Lower lobe of right lung (tissue), 2 donors: Measurements from ENCODE around the gene VDR. TPM values are rescaled to one million over a fixed set of nuclear protein-coding genes. Genes with fewer than 3 reads are reported as not detected.
A peak's percentile ranks its signal among the peaks of the same experiment; 100 is the strongest.

Experiments
- ATAC-seq, 2 donors: fragments of 200-7000 bp; cut with Tn5 transposase; one replicate each; pipeline ENCODE4 v1.9.1; 2020 to 2022; ENCODE audit warnings: mild to moderate bottlenecking in 2 of 2, moderate library complexity in 2 of 2
- DNase-seq: peaks from one replicate; pipeline ENCODE4 v3.0.0-alpha.2; 2020
- H3K27ac ChIP-seq: fragments of 200-600 bp; one replicate; pipeline ENCODE4 v1.8.0; 2022
- H3K27me3 ChIP-seq: fragments of 200-600 bp; one replicate; pipeline ENCODE4 v1.8.0; 2022; ENCODE audit warnings: low read depth
- H3K36me3 ChIP-seq: fragments of 200-600 bp; one replicate; pipeline ENCODE4 v1.8.0; 2022; ENCODE audit warnings: mild to moderate bottlenecking
- H3K4me1 ChIP-seq: fragments of 200-600 bp; one replicate; pipeline ENCODE4 v1.8.0; 2022
- H3K4me3 ChIP-seq: fragments of 200-600 bp; one replicate; pipeline ENCODE4 v1.8.0; 2022; ENCODE audit warnings: mild to moderate bottlenecking
- H3K9me3 ChIP-seq: fragments of 200-600 bp; one replicate; pipeline ENCODE4 v1.8.0; 2022
- intact Hi-C: fragments of 100-400 bp; cut with DNase I; formaldehyde crosslinking; loops from one replicate; pipeline ENCODE4 v1.11.0; 2022
- total RNA-seq: library from RNA; stranded (reverse); fragmentation: NEBNext Ultra II Directional; extraction: Animal tissue kit (Norgen Biotek cat#: 25700); gene quantifications from one replicate; pipeline ENCODE4 v1.2.1, GENCODE V29; 2021
- TF ChIP-seq, protein P1 (sequence below): fragments of 200-600 bp; IDR thresholded peaks from one replicate; pipeline ENCODE4 v1.8.0; 2022; ENCODE audit warnings: antibody characterized with exemption, mild to moderate bottlenecking
- donor health status: DM: no; HTN: yes; CAD: no; lungs with severe emphysema.

VDR gene
- total RNA-seq, 1 donor from 2014 or later, result 24.3 TPM

DNA sequence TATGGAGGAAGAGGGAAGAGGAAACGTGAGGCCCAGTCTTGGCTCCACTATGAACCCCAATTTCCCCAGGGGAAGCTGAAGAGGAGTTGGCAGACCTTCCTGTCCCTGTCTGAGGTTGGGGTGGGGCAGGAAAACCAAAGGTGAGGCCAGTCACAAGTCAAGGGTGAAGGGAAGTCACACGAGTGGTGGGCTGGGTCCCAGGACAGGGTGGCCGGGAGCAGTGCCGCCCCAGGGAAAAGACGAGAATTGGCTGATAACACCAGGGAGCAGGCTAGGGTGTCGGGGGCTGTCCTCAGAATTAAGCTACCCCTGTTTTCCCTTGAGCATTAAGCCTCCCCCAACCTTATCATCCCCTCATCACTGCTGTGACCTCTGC lies 3.1 kb downstream of the VDR start:
- Histone ChIP-seq H3K27me3 (no peaks in the 10 kb centered on the region), H3K36me3 (no peaks in the 10 kb centered on the region), H3K4me3 (no peak overlapping the region), H3K4me1 (peaks cover 54% of the 10 kb centered on the region), H3K9me3 (no peaks in the 10 kb centered on the region), H3K27ac (peak overlapping the region; percentile 64)
- no peak for ATAC-seq
- DNase-seq, result no peak
- intact Hi-C loops, result no loop called here
- TF ChIP-seq, protein P1, sequence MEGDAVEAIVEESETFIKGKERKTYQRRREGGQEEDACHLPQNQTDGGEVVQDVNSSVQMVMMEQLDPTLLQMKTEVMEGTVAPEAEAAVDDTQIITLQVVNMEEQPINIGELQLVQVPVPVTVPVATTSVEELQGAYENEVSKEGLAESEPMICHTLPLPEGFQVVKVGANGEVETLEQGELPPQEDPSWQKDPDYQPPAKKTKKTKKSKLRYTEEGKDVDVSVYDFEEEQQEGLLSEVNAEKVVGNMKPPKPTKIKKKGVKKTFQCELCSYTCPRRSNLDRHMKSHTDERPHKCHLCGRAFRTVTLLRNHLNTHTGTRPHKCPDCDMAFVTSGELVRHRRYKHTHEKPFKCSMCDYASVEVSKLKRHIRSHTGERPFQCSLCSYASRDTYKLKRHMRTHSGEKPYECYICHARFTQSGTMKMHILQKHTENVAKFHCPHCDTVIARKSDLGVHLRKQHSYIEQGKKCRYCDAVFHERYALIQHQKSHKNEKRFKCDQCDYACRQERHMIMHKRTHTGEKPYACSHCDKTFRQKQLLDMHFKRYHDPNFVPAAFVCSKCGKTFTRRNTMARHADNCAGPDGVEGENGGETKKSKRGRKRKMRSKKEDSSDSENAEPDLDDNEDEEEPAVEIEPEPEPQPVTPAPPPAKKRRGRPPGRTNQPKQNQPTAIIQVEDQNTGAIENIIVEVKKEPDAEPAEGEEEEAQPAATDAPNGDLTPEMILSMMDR, result no peak

GRCh38 chr12:47901063-47901717 lies 3.6 kb downstream of the VDR start:
- TF ChIP-seq, protein P1, result no peak
- Histone ChIP-seq H3K27me3 (no peaks in the 10 kb centered on the region), H3K9me3 (no peaks in the 10 kb centered on the region), H3K27ac (peak overlapping the region; percentile 64), H3K4me3 (no peak overlapping the region), H3K36me3 (no peaks in the 10 kb centered on the region), H3K4me1 (peaks cover 58% of the 10 kb centered on the region)
- ATAC-seq, result no peak
- DNase-seq, result no peak
- intact Hi-C loops, result no loop called here

GRCh38 chr12:47900131-47901062 lies 4.4 kb downstream of the VDR start:
- Histone ChIP-seq H3K4me3 (no peak overlapping the region), H3K27ac (peak overlapping the region; percentile 64), H3K36me3 (no peaks in the 10 kb centered on the region), H3K9me3 (no peaks in the 10 kb centered on the region), H3K27me3 (no peaks in the 10 kb centered on the region), H3K4me1 (peaks cover 58% of the 10 kb centered on the region)
- ATAC-seq, result peak; percentile 43 to 56
- TF ChIP-seq, protein P1, result no peak
- peak; percentile 63 for DNase-seq
- intact Hi-C loops, result no loop called here

- ATAC-seq (no peak), DNase-seq (no peak)
- Histone ChIP-seq H3K27me3 (no peaks in the 10 kb centered on the region), H3K4me3 (no peak overlapping the region), H3K4me1 (peaks cover 56% of the 10 kb centered on the region), H3K9me3 (no peaks in the 10 kb centered on the region), H3K27ac (peak overlapping the region; percentile 64), H3K36me3 (no peaks in the 10 kb centered on the region)
- intact Hi-C loops, result no loop called here
- TF ChIP-seq, protein P1, result no peak
Measured at GRCh38 chr12:47899466-47899865, 5.3 kb downstream of the VDR start.

- no peaks in the 10 kb centered on the region for H3K27me3 ChIP-seq
- TF ChIP-seq, protein P1, result no peak
- no peak overlapping the region for H3K27ac ChIP-seq
- H3K4me3 ChIP-seq, result no peak overlapping the region
- H3K4me1 ChIP-seq, result peaks cover 40% of the 10 kb centered on the region
- no peaks in the 10 kb centered on the region for H3K9me3 ChIP-seq
- DNase-seq (no peak), ATAC-seq (peak in 1 of 2 donors; percentile 15)
- H3K36me3 ChIP-seq, result no peaks in the 10 kb centered on the region
- intact Hi-C loops, result no loop called here
Measured at GRCh38 chr12:47896633-47897032, 8.2 kb downstream of the VDR start.
